DMS114 treated with DMSO at 0.1 percent for 48 hours (cell line): ENCODE data around the gene C3.

Experiments used
- DNase-seq: peaks from one replicate; lab custom pipeline; 2025; ENCODE audit not compliant: unreplicated experiment; lab: John Stamatoyannopoulos, UW

C3 gene

GRCh38 chr19:6745965-6746364, 25.5 kb upstream of the C3 start:
- no peak for DNase-seq

- DNase-seq, result no peak
Measured at GRCh38 chr19:6744381-6745301, 24.2 kb upstream of the C3 start.

GRCh38 chr19:6743714-6744380, 23.4 kb upstream of the C3 start:
- no peak for DNase-seq

- no peak for DNase-seq
Measured at GRCh38 chr19:6743066-6743465, 22.6 kb upstream of the C3 start.

GRCh38 chr19:6740589-6741343, 20.3 kb upstream of the C3 start:
- no peak for DNase-seq

GRCh38 chr19:6739883-6740588, 19.6 kb upstream of the C3 start:
- DNase-seq, result no peak

- DNase-seq, result peak; percentile 65
Measured at GRCh38 chr19:6739390-6739882, 19.0 kb upstream of the C3 start, which contains the start of gene TRIP10. TSS of gene TRIP10 (plus strand) at chr19:6739680. CDS start at chr19:6739762, 82 bp downstream.

- DNase-seq, result peak; percentile 21
Measured at GRCh38 chr19:6738787-6739389, 18.4 kb upstream of the C3 start.

GRCh38 chr19:6737873-6738786, 17.7 kb upstream of the C3 start:
- peak; percentile 46 for DNase-seq

GRCh38 chr19:6737284-6737872, 16.9 kb upstream of the C3 start, which contains the start of gene GPR108:
TSS of gene GPR108 (minus strand) at chr19:6737580. CDS start at chr19:6737576, 4 bp downstream.
- peak; percentile 98 for DNase-seq

GRCh38 chr19:6736917-6737283, 16.4 kb upstream of the C3 start:
- no peak for DNase-seq

GRCh38 chr19:6736169-6736916, 15.9 kb upstream of the C3 start:
- peak; percentile 81 for DNase-seq

GRCh38 chr19:6735181-6735911, 14.9 kb upstream of the C3 start:
- DNase-seq, result no peak

- DNase-seq, result no peak
Measured at GRCh38 chr19:6734096-6734696, 13.7 kb upstream of the C3 start.

- no peak for DNase-seq
Measured at GRCh38 chr19:6733338-6734095, 13.1 kb upstream of the C3 start.

- DNase-seq, result no peak
Measured at GRCh38 chr19:6732803-6733337, 12.4 kb upstream of the C3 start.
